PC-3 (cell line): ENCODE data around the gene SH3TC1.

Experiments
- EZH2phosphoT487 ChIP-seq: fragments of 300-600 bp; sonication (generic); IDR thresholded peaks from 2 replicates; pipeline ENCODE4 v1.6.1; 2018; ENCODE audit warnings: mild to moderate bottlenecking, antibody characterized with exemption, low read length, borderline replicate concordance
- TF ChIP-seq, protein P1 (sequence below): fragments of 300-600 bp; sonication (generic); conservative IDR thresholded peaks from 2 replicates; pipeline ENCODE4 v1.5.1; 2017; ENCODE audit warnings: antibody characterized with exemption, low read depth, mild to moderate bottlenecking, low read length

DNA sequence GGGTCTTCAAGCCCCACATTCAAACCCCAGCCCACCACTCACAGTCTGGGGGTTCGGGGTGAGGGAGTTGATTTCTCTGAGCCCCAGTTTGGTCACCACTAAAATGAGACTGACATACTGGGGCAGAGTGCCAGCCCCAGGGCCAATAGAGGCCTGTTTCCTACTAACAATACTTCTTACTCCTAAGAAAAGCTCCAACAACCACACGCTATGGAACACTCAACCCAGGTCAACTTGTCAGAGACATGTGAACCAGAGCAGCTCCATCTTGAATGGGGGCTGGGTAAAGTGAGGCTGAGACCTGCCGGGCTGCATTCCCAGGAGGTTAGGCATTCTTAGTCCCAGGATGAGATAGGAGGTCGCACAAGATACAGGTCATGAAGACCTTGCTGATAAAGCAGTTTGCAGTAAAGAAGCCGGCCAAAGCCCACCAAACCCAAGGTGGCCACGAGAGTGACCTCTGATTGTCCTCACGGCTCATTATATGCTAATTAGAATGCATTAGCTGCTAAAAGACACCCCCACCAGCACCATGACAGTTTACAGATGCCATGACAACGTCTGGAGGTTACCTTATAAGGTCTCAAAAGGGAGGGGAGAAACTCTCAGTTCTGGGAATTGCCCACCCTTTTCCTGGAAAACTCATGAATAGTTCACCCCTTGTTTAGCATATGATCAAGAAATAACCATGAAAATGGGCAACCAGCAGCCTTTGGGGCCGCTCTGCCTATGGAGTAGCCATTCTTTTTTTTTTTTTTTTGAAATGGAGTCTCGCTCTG, 43.9 kb downstream of the SH3TC1 start:
- TF ChIP-seq, protein P1, sequence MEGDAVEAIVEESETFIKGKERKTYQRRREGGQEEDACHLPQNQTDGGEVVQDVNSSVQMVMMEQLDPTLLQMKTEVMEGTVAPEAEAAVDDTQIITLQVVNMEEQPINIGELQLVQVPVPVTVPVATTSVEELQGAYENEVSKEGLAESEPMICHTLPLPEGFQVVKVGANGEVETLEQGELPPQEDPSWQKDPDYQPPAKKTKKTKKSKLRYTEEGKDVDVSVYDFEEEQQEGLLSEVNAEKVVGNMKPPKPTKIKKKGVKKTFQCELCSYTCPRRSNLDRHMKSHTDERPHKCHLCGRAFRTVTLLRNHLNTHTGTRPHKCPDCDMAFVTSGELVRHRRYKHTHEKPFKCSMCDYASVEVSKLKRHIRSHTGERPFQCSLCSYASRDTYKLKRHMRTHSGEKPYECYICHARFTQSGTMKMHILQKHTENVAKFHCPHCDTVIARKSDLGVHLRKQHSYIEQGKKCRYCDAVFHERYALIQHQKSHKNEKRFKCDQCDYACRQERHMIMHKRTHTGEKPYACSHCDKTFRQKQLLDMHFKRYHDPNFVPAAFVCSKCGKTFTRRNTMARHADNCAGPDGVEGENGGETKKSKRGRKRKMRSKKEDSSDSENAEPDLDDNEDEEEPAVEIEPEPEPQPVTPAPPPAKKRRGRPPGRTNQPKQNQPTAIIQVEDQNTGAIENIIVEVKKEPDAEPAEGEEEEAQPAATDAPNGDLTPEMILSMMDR: no peak
- TF ChIP-seq EZH2phosphoT487: no peak
